ENCODE results near the gene TSPAN5. TPM values are rescaled to one million over a fixed set of nuclear protein-coding genes. Genes with fewer than 3 reads are reported as not detected.

The TSPAN5 gene
- total RNA-seq, 2 donors from 2014 or later = 22.1 to 24.9 TPM

- Mint-ChIP-seq H3K4me1 (ENCODE audit: low read depth in 2 of 2) (peaks cover 32 to 33% of the 10 kb centered on the region in 2 donors), H3K27me3 (no peaks in the 10 kb centered on the region), H3K36me3 (no peaks in the 10 kb centered on the region)
Measured at GRCh38 chr4:98630737-98631454, 27.5 kb downstream of the TSPAN5 start.

GRCh38 chr4:98627531-98628257 is 30.7 kb downstream of the TSPAN5 start:
- Mint-ChIP-seq H3K4me1 (ENCODE audit: low read depth in 2 of 2) (peaks cover 47 to 50% of the 10 kb centered on the region in 2 donors), H3K4me3 (no peak overlapping the region), H3K27ac (no peak overlapping the region)

More at GRCh38 chr4:98630737-98631454, 27.5 kb downstream of the TSPAN5 start:
- H3K27ac Mint-ChIP-seq = no peak overlapping the region
- ATAC-seq = no peak
- no peaks in the 10 kb centered on the region for H3K9me3 Mint-ChIP-seq
- DNase-seq (ENCODE audit: low spot score) = no peak
- no peak overlapping the region for H3K4me3 Mint-ChIP-seq

GRCh38 chr4:98626350-98626749 is 32.1 kb downstream of the TSPAN5 start:
- Mint-ChIP-seq H3K4me3 (peak overlapping the region; percentile 18), H3K27ac (peak overlapping the region in 1 of 2 donors; percentile 13)

More at GRCh38 chr4:98627531-98628257, 30.7 kb downstream of the TSPAN5 start:
- ATAC-seq = no peak
- H3K36me3 Mint-ChIP-seq = no peaks in the 10 kb centered on the region
- DNase-seq (ENCODE audit: low spot score) = no peak
- H3K9me3 Mint-ChIP-seq = no peaks in the 10 kb centered on the region
- H3K27me3 Mint-ChIP-seq = no peaks in the 10 kb centered on the region

GRCh38 chr4:98625920-98626319 is 32.5 kb downstream of the TSPAN5 start:
- ATAC-seq (no peak), DNase-seq (ENCODE audit: low spot score) (no peak)
- Mint-ChIP-seq H3K4me3 (peak overlapping the region; percentile 18), H3K27ac (peak overlapping the region in 1 of 2 donors; percentile 47), H3K36me3 (no peaks in the 10 kb centered on the region), H3K4me1 (ENCODE audit: low read depth in 2 of 2) (peaks cover 38 to 41% of the 10 kb centered on the region in 2 donors), H3K27me3 (no peaks in the 10 kb centered on the region), H3K9me3 (no peaks in the 10 kb centered on the region)

More at GRCh38 chr4:98626350-98626749, 32.1 kb downstream of the TSPAN5 start:
- H3K9me3 Mint-ChIP-seq = no peaks in the 10 kb centered on the region
- DNase-seq (ENCODE audit: low spot score) = no peak
- ATAC-seq = peak in 1 of 2 donors; percentile 38
- no peaks in the 10 kb centered on the region for H3K36me3 Mint-ChIP-seq
- peaks cover 37 to 41% of the 10 kb centered on the region in 2 donors for H3K4me1 Mint-ChIP-seq (ENCODE audit: low read depth in 2 of 2)
- H3K27me3 Mint-ChIP-seq = no peaks in the 10 kb centered on the region

DNA sequence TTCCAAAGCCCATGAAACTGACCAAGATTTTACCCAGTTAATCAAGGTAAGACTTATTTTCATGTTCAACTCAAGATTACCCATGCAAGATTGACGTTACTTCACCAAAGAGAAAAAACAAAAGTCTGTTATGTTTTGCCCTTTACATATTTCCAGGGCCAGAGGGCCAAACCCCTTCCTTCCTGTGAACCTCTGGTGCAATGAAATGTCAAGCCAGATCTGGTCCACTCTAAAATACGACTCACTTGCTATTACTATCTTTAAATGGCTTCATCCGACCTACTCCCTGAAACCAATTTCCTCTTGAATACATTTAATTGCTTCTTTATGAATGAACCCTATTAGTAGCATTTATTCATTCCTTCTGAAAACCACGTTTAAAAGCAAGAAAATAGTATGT is 33.0 kb downstream of the TSPAN5 start:
- ATAC-seq (no peak), DNase-seq (ENCODE audit: low spot score) (no peak)
- H3K4me1 Mint-ChIP-seq (ENCODE audit: low read depth in 2 of 2) = peaks cover 43 to 45% of the 10 kb centered on the region in 2 donors
- H3K27ac Mint-ChIP-seq = peak overlapping the region in 1 of 2 donors; percentile 47
- no peaks in the 10 kb centered on the region for H3K36me3 Mint-ChIP-seq
- no peak overlapping the region for H3K4me3 Mint-ChIP-seq
- no peaks in the 10 kb centered on the region for H3K27me3 Mint-ChIP-seq
- no peaks in the 10 kb centered on the region for H3K9me3 Mint-ChIP-seq

DNA sequence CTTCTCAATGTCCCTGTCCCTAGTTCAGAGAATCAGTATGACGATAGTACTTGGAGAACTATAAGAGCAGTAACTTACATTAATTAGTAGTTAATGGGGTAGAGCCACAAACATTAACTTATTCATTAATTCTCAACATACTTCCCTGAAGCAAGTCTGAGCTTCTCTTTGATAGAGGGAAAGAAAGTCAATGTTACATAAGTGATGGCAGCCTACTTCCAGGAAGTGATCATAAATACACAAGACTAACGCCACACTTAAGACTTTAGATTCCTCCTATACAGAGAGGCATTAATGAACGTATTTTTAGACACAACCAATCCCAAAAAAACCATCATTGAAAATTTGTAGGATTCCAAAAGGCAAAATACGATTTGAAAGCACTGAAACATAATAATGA is 33.8 kb downstream of the TSPAN5 start:
- Mint-ChIP-seq H3K4me3 (no peak overlapping the region), H3K9me3 (no peaks in the 10 kb centered on the region), H3K4me1 (ENCODE audit: low read depth in 2 of 2) (peaks cover 50 to 52% of the 10 kb centered on the region in 2 donors)

GRCh38 chr4:98624144-98624543 is 34.3 kb downstream of the TSPAN5 start:
- Mint-ChIP-seq H3K4me3 (no peak overlapping the region), H3K9me3 (no peaks in the 10 kb centered on the region), H3K27me3 (no peaks in the 10 kb centered on the region), H3K4me1 (ENCODE audit: low read depth in 2 of 2) (peaks cover 55 to 57% of the 10 kb centered on the region in 2 donors), H3K36me3 (no peaks in the 10 kb centered on the region), H3K27ac (no peak overlapping the region)
- no peak for ATAC-seq
- DNase-seq (ENCODE audit: low spot score) = no peak

More for the DNA sequence above, 33.8 kb downstream of the TSPAN5 start:
- H3K27ac Mint-ChIP-seq = no peak overlapping the region
- ATAC-seq (no peak), DNase-seq (ENCODE audit: low spot score) (no peak)
- no peaks in the 10 kb centered on the region for H3K27me3 Mint-ChIP-seq
- H3K36me3 Mint-ChIP-seq = no peaks in the 10 kb centered on the region

DNA sequence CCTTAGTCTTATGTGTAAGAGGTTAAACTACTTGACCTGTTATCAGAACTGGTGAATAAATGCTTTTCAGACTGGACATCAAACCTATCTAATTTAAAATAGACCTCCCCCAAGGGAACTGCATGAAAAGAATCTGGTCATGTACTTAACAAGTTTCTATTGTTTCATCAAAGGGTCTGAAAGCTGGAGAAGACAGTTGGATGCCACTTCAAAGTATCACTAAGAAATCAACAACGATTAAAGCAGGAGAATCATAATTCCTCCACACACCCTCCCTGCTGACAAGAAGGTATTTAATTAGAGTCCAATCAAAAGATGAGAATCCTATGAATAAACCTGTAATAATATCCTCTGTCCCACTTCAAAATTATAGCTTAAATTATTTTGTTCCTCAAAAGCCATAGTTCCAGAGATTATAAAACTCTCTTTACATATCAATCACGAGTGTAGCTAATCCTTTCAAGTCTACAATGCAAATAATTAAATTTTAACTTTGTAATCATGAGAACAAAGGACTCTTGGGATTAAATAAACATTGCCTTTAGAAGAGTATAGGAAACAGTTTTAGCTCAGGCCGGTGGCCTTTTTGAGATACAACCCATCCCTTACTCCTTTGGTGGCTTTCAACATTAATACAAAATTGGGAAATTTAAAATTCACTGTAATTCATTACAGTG is 35.1 kb downstream of the TSPAN5 start:
- Mint-ChIP-seq H3K4me1 (ENCODE audit: low read depth in 2 of 2) (peaks cover 58 to 61% of the 10 kb centered on the region in 2 donors), H3K9me3 (no peaks in the 10 kb centered on the region), H3K36me3 (no peaks in the 10 kb centered on the region)

DNA sequence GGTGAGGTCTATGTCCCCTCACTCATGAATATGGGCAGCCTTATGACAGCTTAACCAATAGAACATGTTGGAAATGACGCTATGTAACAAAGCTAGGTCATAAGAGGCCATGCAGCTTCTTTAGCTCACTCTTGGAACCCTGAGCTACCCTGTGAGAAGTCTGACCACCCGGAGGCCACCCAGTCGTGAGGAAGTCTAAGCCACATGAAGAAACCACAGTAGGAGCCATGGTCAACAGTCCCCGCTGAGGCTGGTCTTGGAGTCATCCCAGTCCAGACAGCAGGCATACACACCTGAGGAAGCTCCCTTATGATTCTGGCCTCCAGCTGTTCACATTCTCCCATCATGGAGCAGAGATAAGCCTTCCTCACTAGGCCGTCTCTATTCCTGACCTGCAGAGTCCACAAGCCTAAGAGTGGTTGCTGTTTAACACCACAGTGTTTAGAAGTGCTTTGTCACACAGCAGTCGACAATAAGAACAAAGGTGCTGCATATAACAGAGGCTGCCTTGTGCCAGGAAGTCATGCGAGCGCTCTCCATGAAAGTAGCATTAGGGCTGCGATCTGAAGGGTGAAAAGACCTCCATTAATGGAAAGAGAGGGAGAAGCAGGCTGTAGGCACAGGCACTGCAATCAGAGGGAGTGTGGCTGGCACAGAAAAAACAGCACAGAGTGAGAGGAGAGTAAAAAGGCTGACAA is 38.2 kb downstream of the TSPAN5 start:
- ATAC-seq (peak; percentile 48 to 72), DNase-seq (ENCODE audit: low spot score) (no peak)
- H3K36me3 Mint-ChIP-seq = no peaks in the 10 kb centered on the region
- no peaks in the 10 kb centered on the region for H3K9me3 Mint-ChIP-seq
- peaks cover 50 to 54% of the 10 kb centered on the region in 2 donors for H3K4me1 Mint-ChIP-seq (ENCODE audit: low read depth in 2 of 2)
- peak overlapping the region; percentile 1 to 47 for H3K27ac Mint-ChIP-seq
- no peak overlapping the region for H3K4me3 Mint-ChIP-seq
- no peaks in the 10 kb centered on the region for H3K27me3 Mint-ChIP-seq

More for the DNA sequence above, 35.1 kb downstream of the TSPAN5 start:
- Mint-ChIP-seq H3K4me3 (no peak overlapping the region), H3K27ac (no peak overlapping the region), H3K27me3 (no peaks in the 10 kb centered on the region)
- no peak for ATAC-seq
- no peak for DNase-seq (ENCODE audit: low spot score)

DNA sequence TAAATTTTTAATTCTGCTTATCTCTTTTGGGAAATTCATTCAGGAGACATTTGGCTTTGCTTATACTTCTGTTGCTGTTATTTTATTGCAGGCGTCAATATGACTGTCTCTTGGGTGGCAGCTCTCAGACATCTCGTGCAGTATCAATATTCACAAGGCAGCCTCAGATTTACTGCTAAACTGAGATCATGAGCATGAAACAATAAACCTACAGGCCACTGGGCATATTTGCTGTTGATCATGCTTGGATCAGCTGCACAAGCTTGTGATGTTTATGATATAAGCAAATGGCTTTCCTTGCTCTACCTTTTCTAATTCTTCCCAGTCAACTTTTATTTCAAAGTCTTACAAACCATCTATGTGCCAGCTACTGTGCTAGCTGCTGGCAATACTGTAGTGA is 39.2 kb downstream of the TSPAN5 start:
- Mint-ChIP-seq H3K36me3 (no peaks in the 10 kb centered on the region), H3K27me3 (no peaks in the 10 kb centered on the region), H3K4me1 (ENCODE audit: low read depth in 2 of 2) (peaks cover 46 to 48% of the 10 kb centered on the region in 2 donors), H3K27ac (no peak overlapping the region), H3K9me3 (no peaks in the 10 kb centered on the region), H3K4me3 (no peak overlapping the region)
- no peak for ATAC-seq
- DNase-seq (ENCODE audit: low spot score) = no peak

DNA sequence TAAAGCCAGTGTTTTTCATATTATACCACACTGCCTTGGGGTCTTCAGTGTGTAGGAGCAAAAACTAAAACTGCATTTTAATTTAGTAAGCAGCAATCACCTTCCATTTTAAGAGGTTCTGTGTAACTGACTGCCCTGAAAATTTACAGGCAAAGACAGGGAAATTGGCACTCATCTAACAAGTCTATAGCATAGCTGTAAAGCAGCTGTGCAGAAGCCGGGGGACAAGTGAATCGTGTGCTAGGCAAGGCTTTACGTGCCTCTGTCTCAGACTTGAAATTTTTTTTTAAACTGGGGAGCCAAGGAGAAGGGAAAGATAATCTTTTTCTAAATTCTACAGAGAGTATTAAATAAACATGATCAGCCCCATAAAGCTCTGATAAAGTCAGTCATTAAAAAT is 39.7 kb downstream of the TSPAN5 start:
- peaks cover 47 to 49% of the 10 kb centered on the region in 2 donors for H3K4me1 Mint-ChIP-seq (ENCODE audit: low read depth in 2 of 2)
- no peak overlapping the region for H3K4me3 Mint-ChIP-seq
- ATAC-seq (no peak), DNase-seq (ENCODE audit: low spot score) (no peak)
- H3K9me3 Mint-ChIP-seq = no peaks in the 10 kb centered on the region
- H3K36me3 Mint-ChIP-seq = no peaks in the 10 kb centered on the region
- H3K27me3 Mint-ChIP-seq = no peaks in the 10 kb centered on the region
- H3K27ac Mint-ChIP-seq = no peak overlapping the region

DNA sequence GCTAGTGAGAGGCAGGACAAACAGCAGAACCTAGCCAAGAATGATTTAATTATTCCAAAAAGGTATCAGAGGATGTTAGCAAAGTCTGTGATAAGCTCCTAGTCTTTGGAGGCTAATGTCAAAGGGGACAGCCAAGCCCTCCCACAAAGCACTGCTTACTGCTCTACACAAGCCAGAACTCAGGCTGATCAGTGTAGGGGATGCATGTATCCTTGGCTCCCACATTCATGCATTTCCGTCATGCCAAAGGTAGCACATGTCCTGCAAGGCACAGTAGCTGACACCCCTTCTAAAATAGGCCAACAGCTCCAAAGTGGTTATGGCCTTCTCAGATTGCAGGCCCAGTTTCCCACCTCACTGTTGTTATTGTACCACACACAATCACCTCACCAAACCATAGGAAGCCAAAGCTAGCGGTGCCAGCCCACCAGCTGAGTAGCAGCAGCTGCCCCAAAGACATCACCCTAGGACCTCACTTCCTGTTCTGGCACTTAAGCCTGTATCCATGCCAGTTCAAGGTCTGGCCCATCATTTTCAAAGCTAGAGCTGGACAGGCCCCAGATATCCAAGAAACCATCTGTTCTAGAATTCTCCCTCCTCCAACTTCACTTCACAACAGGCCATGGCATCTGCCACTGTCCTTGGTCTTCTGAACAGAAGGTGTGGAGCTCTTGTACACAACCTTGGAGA is 40.9 kb downstream of the TSPAN5 start:
- ATAC-seq = peak; percentile 57 to 59
- no peaks in the 10 kb centered on the region for H3K36me3 Mint-ChIP-seq
- H3K27me3 Mint-ChIP-seq = peaks cover 0 to 3% of the 10 kb centered on the region in 2 donors
- H3K4me3 Mint-ChIP-seq = peak overlapping the region; percentile 1
- no peaks in the 10 kb centered on the region for H3K9me3 Mint-ChIP-seq
- DNase-seq (ENCODE audit: low spot score) = no peak
- H3K4me1 Mint-ChIP-seq (ENCODE audit: low read depth in 2 of 2) = peaks cover 56 to 59% of the 10 kb centered on the region in 2 donors
- H3K27ac Mint-ChIP-seq = peak overlapping the region in 1 of 2 donors; percentile 20

DNA sequence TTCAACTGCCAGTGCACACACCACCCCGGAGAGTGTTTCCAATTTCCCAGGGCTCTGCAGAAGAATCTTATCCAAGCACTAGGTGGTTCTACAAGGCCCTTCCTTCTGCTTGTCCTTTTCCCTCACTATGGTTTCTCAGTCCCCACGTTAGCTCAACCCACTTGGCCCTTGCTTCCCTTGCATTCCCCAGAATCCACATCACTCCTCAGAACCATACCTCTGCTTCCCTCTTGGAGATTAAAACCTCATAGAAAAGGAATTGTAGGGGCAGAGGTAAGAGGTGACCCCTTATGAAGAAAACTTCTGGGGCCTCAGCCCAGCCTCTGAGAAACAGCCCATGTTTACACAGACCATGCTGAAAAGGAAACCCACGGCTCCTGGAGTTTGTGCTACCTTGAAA is 42.4 kb downstream of the TSPAN5 start:
- H3K27ac Mint-ChIP-seq = no peak overlapping the region
- ATAC-seq (no peak), DNase-seq (ENCODE audit: low spot score) (no peak)
- peaks cover 66 to 67% of the 10 kb centered on the region in 2 donors for H3K4me1 Mint-ChIP-seq (ENCODE audit: low read depth in 2 of 2)
- no peaks in the 10 kb centered on the region for H3K9me3 Mint-ChIP-seq
- H3K27me3 Mint-ChIP-seq = peaks cover 0 to 3% of the 10 kb centered on the region in 2 donors
- H3K4me3 Mint-ChIP-seq = no peak overlapping the region
- H3K36me3 Mint-ChIP-seq = no peaks in the 10 kb centered on the region
